Calu3 (cell line): ENCODE measurements around the gene NRCAM. TPM values are rescaled to one million over a fixed set of nuclear protein-coding genes. Genes with fewer than 3 reads are reported as not detected.

Source experiments
- BruUV-seq: library from RNA; stranded (reverse); fragments of 400-500 nt; replicated peaks from 2 replicates; lab custom pipeline; 2021; lab: Mats Ljungman, UMichigan
- CTCF ChIA-PET: fragments of 300-600 bp; sonication (Branson Sonifier 250); formaldehyde crosslinking; loops from one replicate; lab custom pipeline; 2022; ENCODE audit warnings: antibody characterized with exemption; lab: Charles Lee
- DNase-seq: peaks from one replicate; pipeline ENCODE4 v3.0.0; 2022
- H3K27ac Mint-ChIP-seq: one replicate; pipeline ENCODE4 v1.8.0; 2022; ENCODE audit warnings: mixed read lengths; ENCODE audit not compliant: unreplicated experiment
- H3K27me3 Mint-ChIP-seq: one replicate; pipeline ENCODE4 v1.8.0; 2022; ENCODE audit warnings: mixed read lengths; ENCODE audit not compliant: unreplicated experiment
- H3K36me3 Mint-ChIP-seq: one replicate; pipeline ENCODE4 v1.8.0; 2022; ENCODE audit warnings: mild to moderate bottlenecking, moderate library complexity, mixed read lengths; ENCODE audit not compliant: insufficient read depth, unreplicated experiment
- H3K4me1 Mint-ChIP-seq: one replicate; pipeline ENCODE4 v1.8.0; 2022; ENCODE audit warnings: mild to moderate bottlenecking, low read depth, mixed read lengths; ENCODE audit not compliant: unreplicated experiment
- H3K4me3 Mint-ChIP-seq: one replicate; pipeline ENCODE4 v1.8.0; 2022; ENCODE audit warnings: mild to moderate bottlenecking, low read depth, moderate library complexity, mixed read lengths; ENCODE audit not compliant: unreplicated experiment
- H3K9me3 Mint-ChIP-seq: one replicate; pipeline ENCODE4 v1.8.0; 2022; ENCODE audit warnings: low read depth, mixed read lengths; ENCODE audit not compliant: unreplicated experiment
- CTCF ChIP-seq: fragments of 200-600 bp; IDR thresholded peaks from one replicate; pipeline ENCODE4 v1.8.0; 2022; ENCODE audit warnings: antibody characterized with exemption; ENCODE audit not compliant: unreplicated experiment
- intact Hi-C: fragments of 100-400 bp; cut with micrococcal nuclease; formaldehyde crosslinking; loops from one replicate; pipeline ENCODE4 v1.10.0; 2022; ENCODE audit not compliant: unreplicated experiment
- total RNA-seq: library from RNA; stranded (reverse); gene quantifications from 2 replicates; pipeline ENCODE4 v1.2.3, GENCODE V29; 2022

The NRCAM gene
- total RNA-seq, 1 experiment from 2014 or later = 15.0 TPM

- Mint-ChIP-seq H3K4me3 (no peak overlapping the region), H3K27ac (no peak overlapping the region), H3K36me3 (no peaks in the 10 kb centered on the region), H3K9me3 (no peaks in the 10 kb centered on the region), H3K4me1 (no peaks in the 10 kb centered on the region), H3K27me3 (no peaks in the 10 kb centered on the region)
- BruUV-seq = no TSS peak
- TF ChIP-seq CTCF = no peak
- no peak for DNase-seq
- intact Hi-C loops = no loop called here
- CTCF ChIA-PET = interaction anchor here (0.6 kb wide), 1 partner anchor 80 kb away, joined by 4 read pairs; no protein-coding TSS in a partner anchor
These were observed 286.0 kb downstream of the NRCAM start for GRCh38 chr7:108170251-108170650.

- CTCF ChIA-PET = no interaction called here
- Mint-ChIP-seq H3K4me1 (peaks cover 10% of the 10 kb centered on the region), H3K9me3 (no peaks in the 10 kb centered on the region), H3K27ac (no peak overlapping the region), H3K27me3 (no peaks in the 10 kb centered on the region), H3K36me3 (no peaks in the 10 kb centered on the region), H3K4me3 (no peak overlapping the region)
- TF ChIP-seq CTCF = no peak
- no TSS peak for BruUV-seq
- no peak for DNase-seq
- intact Hi-C loops = no loop called here
These were observed 288.8 kb downstream of the NRCAM start for GRCh38 chr7:108167460-108167859.

- peaks cover 10% of the 10 kb centered on the region for H3K4me1 Mint-ChIP-seq
- no peak for DNase-seq
- H3K27me3 Mint-ChIP-seq = no peaks in the 10 kb centered on the region
- no peak for TF ChIP-seq CTCF
- CTCF ChIA-PET = no interaction called here
- no TSS peak for BruUV-seq
- no peaks in the 10 kb centered on the region for H3K9me3 Mint-ChIP-seq
- intact Hi-C loops = no loop called here
- H3K36me3 Mint-ChIP-seq = no peaks in the 10 kb centered on the region
- H3K4me3 Mint-ChIP-seq = no peak overlapping the region
- H3K27ac Mint-ChIP-seq = no peak overlapping the region
These were observed 289.5 kb downstream of the NRCAM start for GRCh38 chr7:108166687-108167086.

- Mint-ChIP-seq H3K36me3 (no peaks in the 10 kb centered on the region), H3K4me3 (no peak overlapping the region), H3K27ac (no peak overlapping the region), H3K27me3 (no peaks in the 10 kb centered on the region), H3K9me3 (no peaks in the 10 kb centered on the region), H3K4me1 (peaks cover 10% of the 10 kb centered on the region)
- BruUV-seq = no TSS peak
- CTCF ChIA-PET = no interaction called here
- intact Hi-C loops = no loop called here
- no peak for DNase-seq
- no peak for TF ChIP-seq CTCF
These were observed 290.5 kb downstream of the NRCAM start for GRCh38 chr7:108165723-108166122.
